ENCODE measurements around the gene CSNK1G2. TPM values are rescaled to one million over a fixed set of nuclear protein-coding genes. Genes with fewer than 3 reads are reported as not detected.

The CSNK1G2 gene
- total RNA-seq, 4 donors from 2014 or later: 47.2 to 67.6 (median 60.8) TPM

DNA sequence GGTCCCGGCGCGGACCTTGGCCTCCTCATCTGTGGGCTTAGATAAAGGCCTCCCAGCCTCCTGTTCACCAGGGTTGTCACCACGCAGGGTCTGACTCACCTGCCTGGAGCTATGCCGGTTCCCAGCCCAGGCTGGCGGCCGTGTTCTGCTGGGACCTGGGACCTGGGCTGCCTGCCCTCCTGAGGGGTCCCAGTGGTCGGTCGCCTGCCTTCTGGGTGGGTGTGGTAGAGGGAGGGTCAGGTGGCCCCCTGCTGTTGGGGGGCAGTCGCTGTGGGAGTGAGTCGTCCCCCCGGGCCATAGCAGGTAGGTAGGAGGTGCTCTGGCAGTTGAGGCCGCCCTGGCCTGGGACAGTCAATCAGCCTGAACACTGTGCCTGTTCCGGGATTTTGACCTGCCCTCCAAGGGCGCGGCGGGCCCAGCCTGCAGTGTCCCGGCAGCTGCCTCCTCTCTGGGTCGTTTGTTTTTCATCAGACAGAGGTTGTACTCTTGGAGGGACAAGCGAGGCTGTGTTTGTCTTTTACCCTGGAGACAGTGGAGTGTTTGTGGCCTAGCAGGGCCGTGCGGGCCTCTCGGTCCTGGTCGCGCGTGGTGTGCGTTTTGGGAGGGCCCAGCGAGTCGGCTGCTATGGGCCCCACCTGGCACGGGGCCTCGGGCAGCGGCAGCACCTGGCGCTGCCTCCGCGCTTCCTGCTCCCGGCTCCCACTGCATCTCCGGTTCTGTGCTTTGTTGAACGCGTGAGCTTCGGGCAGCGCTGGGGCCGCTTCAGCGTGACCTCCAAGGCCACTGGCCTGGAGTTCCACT lies 33.2 kb upstream of the CSNK1G2 start:
- no peak for TF ChIP-seq POLR2A (IDR thresholded peaks at IDR 0.05)
- TF ChIP-seq, protein P1, sequence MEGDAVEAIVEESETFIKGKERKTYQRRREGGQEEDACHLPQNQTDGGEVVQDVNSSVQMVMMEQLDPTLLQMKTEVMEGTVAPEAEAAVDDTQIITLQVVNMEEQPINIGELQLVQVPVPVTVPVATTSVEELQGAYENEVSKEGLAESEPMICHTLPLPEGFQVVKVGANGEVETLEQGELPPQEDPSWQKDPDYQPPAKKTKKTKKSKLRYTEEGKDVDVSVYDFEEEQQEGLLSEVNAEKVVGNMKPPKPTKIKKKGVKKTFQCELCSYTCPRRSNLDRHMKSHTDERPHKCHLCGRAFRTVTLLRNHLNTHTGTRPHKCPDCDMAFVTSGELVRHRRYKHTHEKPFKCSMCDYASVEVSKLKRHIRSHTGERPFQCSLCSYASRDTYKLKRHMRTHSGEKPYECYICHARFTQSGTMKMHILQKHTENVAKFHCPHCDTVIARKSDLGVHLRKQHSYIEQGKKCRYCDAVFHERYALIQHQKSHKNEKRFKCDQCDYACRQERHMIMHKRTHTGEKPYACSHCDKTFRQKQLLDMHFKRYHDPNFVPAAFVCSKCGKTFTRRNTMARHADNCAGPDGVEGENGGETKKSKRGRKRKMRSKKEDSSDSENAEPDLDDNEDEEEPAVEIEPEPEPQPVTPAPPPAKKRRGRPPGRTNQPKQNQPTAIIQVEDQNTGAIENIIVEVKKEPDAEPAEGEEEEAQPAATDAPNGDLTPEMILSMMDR (IDR thresholded peaks at IDR 0.05): no peak
- intact Hi-C loops (cut with DNase I): no loop called here
- Histone ChIP-seq H3K27me3 (no peaks in the 10 kb centered on the region), H3K4me3 (replicated peaks in 1 of 3) (no peak overlapping the region), H3K36me3 (peaks cover 7 to 8% of the 10 kb centered on the region in 2 donors), H3K9me3 (no peaks in the 10 kb centered on the region), H3K27ac (no peak overlapping the region), H3K4me1 (peaks cover 25 to 47% of the 10 kb centered on the region in 2 donors)
- WGBS, 2 donors: 74 to 87% methylated on average over 40 to 41 of the region's 43 CpGs
- peak in 1 of 2 donors; percentile 16 for DNase-seq

DNA sequence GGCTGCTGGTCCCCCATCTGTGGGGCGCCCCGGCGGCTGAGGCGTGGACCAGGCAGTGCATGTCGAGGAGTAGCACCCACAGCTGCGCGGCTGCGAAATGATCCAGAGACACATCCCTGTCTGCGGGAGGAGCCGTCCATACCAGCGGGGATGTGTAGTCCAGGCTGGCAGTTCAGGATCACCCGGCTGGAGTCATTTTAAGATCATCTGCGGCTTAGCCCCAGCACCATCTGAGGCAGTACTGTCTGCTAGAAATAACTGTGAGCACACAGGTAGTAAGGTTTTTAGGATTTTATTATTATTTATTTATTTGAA lies 32.7 kb upstream of the CSNK1G2 start:
- H3K27me3 ChIP-seq: no peaks in the 10 kb centered on the region
- no peaks in the 10 kb centered on the region for H3K9me3 ChIP-seq
- peaks cover 12% of the 10 kb centered on the region in 2 donors for H3K36me3 ChIP-seq
- intact Hi-C loops (cut with DNase I): no loop called here
- no peak for TF ChIP-seq POLR2A (IDR thresholded peaks at IDR 0.05)
- TF ChIP-seq, protein P1 (IDR thresholded peaks at IDR 0.05): no peak
- no peak overlapping the region for H3K27ac ChIP-seq
- no peak for DNase-seq
- WGBS, 2 donors: 97 to 98% methylated on average over 8 to 13 of the region's 13 CpGs
- H3K4me3 ChIP-seq (replicated peaks in 1 of 3): no peak overlapping the region
- H3K4me1 ChIP-seq: peaks cover 21 to 43% of the 10 kb centered on the region in 2 donors

DNA sequence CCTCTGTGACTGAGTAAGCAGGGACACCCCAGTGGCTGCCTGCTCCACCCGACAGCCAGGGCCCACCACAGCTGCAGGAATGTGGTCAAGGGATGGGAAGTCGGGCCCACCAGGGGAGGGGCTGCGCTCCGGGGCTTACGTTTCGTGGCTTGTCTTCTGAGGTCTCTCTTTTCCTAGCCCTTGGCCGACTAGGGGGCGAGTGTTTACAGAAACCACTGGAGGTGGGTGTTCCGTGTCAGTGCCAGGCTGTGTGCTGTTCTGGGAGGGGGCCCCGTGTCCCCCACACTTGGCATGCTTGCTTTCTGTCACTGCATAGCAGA lies 31.3 kb upstream of the CSNK1G2 start:
- 57 to 80% methylated on average over 1 to 10 of the region's 10 CpGs for WGBS, 2 donors

DNA sequence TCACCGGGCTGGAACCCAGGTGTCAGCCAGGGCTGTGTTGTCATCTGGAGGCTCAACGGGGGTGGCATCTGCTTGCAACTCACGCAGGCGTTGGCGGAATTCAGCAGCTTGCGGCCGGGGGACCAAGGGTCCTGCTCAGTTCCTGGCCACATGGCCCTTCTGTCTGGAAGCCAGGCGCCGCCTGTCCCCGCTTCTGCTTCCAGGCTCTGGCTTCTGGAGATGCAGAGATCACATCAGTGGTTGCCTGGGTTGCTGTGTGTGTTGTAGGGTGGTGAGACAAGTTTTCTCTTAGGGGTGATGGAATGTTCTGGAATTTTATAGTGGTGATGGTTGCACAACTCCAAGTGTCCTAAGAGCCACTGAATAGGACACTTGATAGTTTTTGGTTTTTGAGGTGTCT lies 30.8 kb upstream of the CSNK1G2 start:
- Histone ChIP-seq H3K27ac (no peak overlapping the region), H3K36me3 (peaks cover 12 to 15% of the 10 kb centered on the region in 2 donors), H3K4me3 (replicated peaks in 1 of 3) (no peak overlapping the region), H3K27me3 (no peaks in the 10 kb centered on the region), H3K4me1 (peaks cover 14 to 42% of the 10 kb centered on the region in 2 donors), H3K9me3 (no peaks in the 10 kb centered on the region)
- TF ChIP-seq POLR2A (IDR thresholded peaks at IDR 0.05): no peak
- TF ChIP-seq, protein P1 (IDR thresholded peaks at IDR 0.05): no peak
- WGBS, 2 donors: 100% methylated on average over 3 to 7 of the region's 10 CpGs
- no peak for DNase-seq
- intact Hi-C loops (cut with DNase I): no loop called here

More for the DNA sequence above, 31.3 kb upstream of the CSNK1G2 start:
- Histone ChIP-seq H3K9me3 (no peaks in the 10 kb centered on the region), H3K36me3 (peaks cover 12 to 15% of the 10 kb centered on the region in 2 donors), H3K27me3 (no peaks in the 10 kb centered on the region), H3K27ac (no peak overlapping the region), H3K4me1 (peaks cover 17 to 45% of the 10 kb centered on the region in 2 donors), H3K4me3 (replicated peaks in 1 of 3) (no peak overlapping the region)
- DNase-seq: no peak
- intact Hi-C loops (cut with DNase I): no loop called here
- TF ChIP-seq, protein P1 (IDR thresholded peaks at IDR 0.05): no peak
- no peak for TF ChIP-seq POLR2A (IDR thresholded peaks at IDR 0.05)

DNA sequence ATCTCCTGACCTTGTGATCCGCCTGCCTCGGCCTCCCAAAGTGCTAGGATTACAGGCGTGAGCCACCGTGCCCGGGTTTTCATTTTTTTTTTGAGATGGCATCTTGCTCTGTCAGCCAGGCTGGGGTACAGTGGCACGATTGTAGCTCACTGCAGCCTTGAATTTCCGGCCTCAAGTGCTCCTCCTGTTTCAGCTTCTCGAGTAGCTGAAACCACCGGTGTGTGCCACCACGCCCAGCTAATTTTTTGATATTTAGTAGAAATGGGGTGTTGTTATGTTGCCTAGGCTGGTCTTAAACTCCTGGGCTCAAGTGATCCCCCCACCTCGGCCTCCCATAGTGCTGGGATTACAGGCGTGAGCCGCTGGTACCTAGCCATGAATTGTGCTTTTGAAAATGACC lies 29.9 kb upstream of the CSNK1G2 start:
- intact Hi-C loops (cut with DNase I): no loop called here
- Histone ChIP-seq H3K4me3 (replicated peaks in 1 of 3) (no peak overlapping the region), H3K27me3 (no peaks in the 10 kb centered on the region), H3K27ac (no peak overlapping the region), H3K9me3 (no peaks in the 10 kb centered on the region), H3K36me3 (peaks cover 12 to 15% of the 10 kb centered on the region in 2 donors), H3K4me1 (peaks cover 9 to 37% of the 10 kb centered on the region in 2 donors)
- TF ChIP-seq POLR2A (IDR thresholded peaks at IDR 0.05): no peak
- TF ChIP-seq, protein P1 (IDR thresholded peaks at IDR 0.05): no peak
- no peak for DNase-seq
- 83 to 88% methylated on average over 13 of the region's 13 CpGs for WGBS, 2 donors

Data from thyroid gland (tissue), 4 donors.